Nephron (organoid): ENCODE results near the gene CCDC82.
A peak's percentile ranks its signal among the peaks of the same experiment; 100 is the strongest.

Experiments used
- H3K27ac Mint-ChIP-seq, 3 experiments: 2 replicates each; pipeline ENCODE4 v1.8.0; 2020; ENCODE audit warnings: mixed read lengths in 3 of 3, mild to moderate bottlenecking in 2 of 3, moderate library complexity in 1 of 3
- H3K27me3 Mint-ChIP-seq: 2 replicates; pipeline ENCODE4 v1.8.0; 2021; ENCODE audit warnings: low read depth, mild to moderate bottlenecking, moderate library complexity, mixed read lengths
- H3K36me3 Mint-ChIP-seq: 2 replicates; pipeline ENCODE4 v1.8.0; 2020; ENCODE audit warnings: low read depth, mixed read lengths
- H3K4me1 Mint-ChIP-seq: 2 replicates; pipeline ENCODE4 v1.8.0; 2020; ENCODE audit warnings: mixed read lengths
- H3K4me3 Mint-ChIP-seq, 3 experiments: 2 replicates each; pipeline ENCODE4 v1.8.0; 2020; ENCODE audit warnings: mild to moderate bottlenecking in 3 of 3, mixed read lengths in 3 of 3, moderate library complexity in 2 of 3
- H3K9me3 Mint-ChIP-seq: 2 replicates; pipeline ENCODE4 v1.8.0; 2020; ENCODE audit warnings: mixed read lengths
- CTCF ChIP-seq, 3 experiments: fragments of 200-600 bp; sonication (generic); IDR thresholded peaks; one replicate each; pipeline ENCODE4 v1.5.0; 2021; ENCODE audit warnings: antibody characterized with exemption in 3 of 3; ENCODE audit not compliant: unreplicated experiment in 3 of 3

CCDC82 gene

DNA sequence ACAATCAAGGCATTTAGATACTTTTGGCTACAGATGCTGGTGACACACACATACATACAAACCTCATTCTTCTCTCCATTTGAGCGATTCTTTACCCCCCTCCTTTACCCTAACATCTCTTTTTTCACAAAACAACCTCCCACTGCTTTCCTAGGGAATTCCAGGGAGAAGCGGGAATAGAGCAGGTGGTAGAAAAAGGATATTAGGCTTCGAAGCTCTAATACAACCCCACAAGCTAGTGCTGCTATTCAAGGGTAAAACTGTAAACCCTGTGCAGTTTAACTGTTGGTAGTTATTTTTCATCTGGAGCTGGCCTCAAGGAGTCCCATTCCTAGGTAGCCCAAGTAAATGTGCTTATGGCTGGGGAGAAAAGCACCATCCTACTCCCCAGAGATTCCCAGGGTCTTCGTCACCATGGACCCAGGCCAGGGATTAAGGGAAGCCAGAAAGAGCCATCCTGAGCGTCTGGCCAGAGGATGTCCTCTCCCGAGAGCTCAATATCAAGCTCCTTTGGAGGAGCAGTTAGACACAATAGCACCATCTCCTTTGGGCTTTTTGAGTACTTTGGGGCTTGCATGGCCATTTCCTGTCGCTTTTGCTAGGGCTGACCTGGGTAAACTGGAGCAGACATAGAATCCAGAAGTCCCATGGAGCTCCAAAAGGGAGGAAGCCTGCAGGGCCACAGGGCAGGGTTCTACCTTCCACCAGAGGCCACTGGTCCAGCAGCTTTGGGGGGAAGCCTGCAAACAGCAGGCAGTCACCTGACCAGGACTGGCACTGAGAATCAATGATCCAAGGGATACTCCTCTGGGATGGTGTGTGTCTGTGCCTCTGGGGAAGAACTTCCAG, 49.8 kb downstream of the CCDC82 start:
- Mint-ChIP-seq H3K36me3 (no peaks in the 10 kb centered on the region), H3K9me3 (peaks cover 3% of the 10 kb centered on the region), H3K27me3 (no peaks in the 10 kb centered on the region), H3K27ac (peak overlapping the region; percentile 92 to 95 (median 93)), H3K4me1 (peaks cover 67% of the 10 kb centered on the region), H3K4me3 (peak overlapping the region; percentile 89 to 97 (median 93))
- no peak for TF ChIP-seq CTCF (IDR thresholded peaks at IDR 0.05; ENCODE audit: unreplicated experiment in 3 of 3)

GRCh38 chr11:96338910-96339705, 50.6 kb downstream of the CCDC82 start:
- Mint-ChIP-seq H3K36me3 (no peaks in the 10 kb centered on the region), H3K4me3 (peak overlapping the region; percentile 89 to 97 (median 93))
- no peak for TF ChIP-seq CTCF (IDR thresholded peaks at IDR 0.05; ENCODE audit: unreplicated experiment in 3 of 3)

DNA sequence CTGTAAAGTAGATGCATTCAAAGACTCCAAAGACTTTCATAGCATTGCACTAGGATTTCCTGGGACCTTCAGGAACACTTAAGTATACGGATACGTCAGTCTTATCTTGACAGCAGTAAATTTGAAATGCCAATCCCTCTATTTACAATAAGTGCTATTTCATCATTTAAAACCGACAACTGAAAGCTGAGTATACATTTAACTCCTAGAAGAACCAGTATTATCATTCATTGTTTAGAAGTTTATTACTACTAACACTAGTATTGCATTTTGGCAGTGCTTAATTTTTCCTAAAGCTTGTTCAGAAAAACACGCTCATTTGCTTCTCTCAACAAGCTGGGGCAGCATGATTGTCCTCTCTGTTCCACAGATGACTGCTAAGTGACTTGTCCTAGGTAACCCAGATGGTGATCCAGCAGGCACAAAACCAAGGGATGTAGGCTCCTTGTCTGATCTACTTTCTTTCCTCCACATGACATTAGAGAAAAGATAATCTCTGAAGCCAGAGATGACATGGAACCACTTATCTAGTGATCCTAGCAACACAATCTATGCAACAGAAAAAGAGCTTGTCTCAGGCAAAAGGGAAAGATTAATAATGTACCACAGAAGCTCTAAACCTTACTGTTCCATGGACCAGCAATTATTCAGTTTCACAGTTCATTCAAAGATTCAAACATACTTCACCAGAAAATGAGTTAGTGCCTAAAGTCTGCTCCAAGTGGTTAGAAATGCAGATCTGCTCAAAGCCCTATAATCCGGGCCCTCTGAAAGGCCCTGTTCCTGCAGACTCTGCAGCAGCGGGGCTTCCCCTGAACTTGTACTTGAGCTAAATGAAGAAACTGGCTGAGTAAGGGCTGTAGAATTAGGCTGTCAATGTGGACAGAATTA, 51.9 kb downstream of the CCDC82 start:
- Mint-ChIP-seq H3K27ac (peak overlapping the region; percentile 68 to 93 (median 92)), H3K27me3 (no peaks in the 10 kb centered on the region), H3K36me3 (no peaks in the 10 kb centered on the region), H3K9me3 (no peaks in the 10 kb centered on the region), H3K4me1 (peaks cover 72% of the 10 kb centered on the region), H3K4me3 (peak overlapping the region; percentile 70 to 97 (median 93))
- no peak for TF ChIP-seq CTCF (IDR thresholded peaks at IDR 0.05; ENCODE audit: unreplicated experiment in 3 of 3)

More at GRCh38 chr11:96338910-96339705, 50.6 kb downstream of the CCDC82 start:
- peaks cover 67% of the 10 kb centered on the region for H3K4me1 Mint-ChIP-seq
- H3K27me3 Mint-ChIP-seq = no peaks in the 10 kb centered on the region
- peaks cover 3% of the 10 kb centered on the region for H3K9me3 Mint-ChIP-seq
- peak overlapping the region; percentile 68 to 93 (median 92) for H3K27ac Mint-ChIP-seq

GRCh38 chr11:96335388-96335787, 54.3 kb downstream of the CCDC82 start:
- no peaks in the 10 kb centered on the region for H3K9me3 Mint-ChIP-seq
- TF ChIP-seq CTCF (IDR thresholded peaks at IDR 0.05; ENCODE audit: unreplicated experiment in 3 of 3) = no peak
- peaks cover 64% of the 10 kb centered on the region for H3K4me1 Mint-ChIP-seq
- peak overlapping the region; percentile 42 to 71 (median 57) for H3K27ac Mint-ChIP-seq
- H3K27me3 Mint-ChIP-seq = no peaks in the 10 kb centered on the region
- H3K4me3 Mint-ChIP-seq = no peak overlapping the region
- no peaks in the 10 kb centered on the region for H3K36me3 Mint-ChIP-seq

DNA sequence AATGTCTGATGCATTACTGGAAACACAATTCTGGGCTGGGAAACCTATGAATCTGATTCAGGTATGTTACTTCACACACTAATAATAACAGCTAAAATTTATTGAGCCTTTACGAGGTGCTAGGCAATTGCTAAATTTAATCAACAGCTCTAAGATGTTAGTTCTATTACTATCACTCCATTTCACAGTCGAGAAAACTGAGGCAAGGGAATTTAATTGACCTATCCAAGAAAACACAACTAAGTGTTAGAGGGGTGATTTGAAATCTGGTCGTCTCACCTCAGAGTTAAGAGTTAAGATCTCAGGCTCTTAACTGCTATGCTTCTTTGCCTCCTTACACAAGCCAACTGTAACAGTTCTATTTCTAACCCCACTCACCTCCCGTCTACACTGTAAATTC, 55.5 kb downstream of the CCDC82 start:
- H3K27ac Mint-ChIP-seq = peak overlapping the region in 2 of 3 experiments; percentile 14 to 44
- no peak overlapping the region for H3K4me3 Mint-ChIP-seq
- no peaks in the 10 kb centered on the region for H3K27me3 Mint-ChIP-seq
- peaks cover 67% of the 10 kb centered on the region for H3K4me1 Mint-ChIP-seq
- H3K36me3 Mint-ChIP-seq = no peaks in the 10 kb centered on the region
- no peaks in the 10 kb centered on the region for H3K9me3 Mint-ChIP-seq
- TF ChIP-seq CTCF (IDR thresholded peaks at IDR 0.05; ENCODE audit: unreplicated experiment in 3 of 3) = no peak
